OCI-LY1 (cell line): ENCODE data around the gene NRGN.
"Not testable (repeated sequence)": the region's sequence is repeated elsewhere in the genome, so short reads cannot be mapped to it uniquely, and the experiment has no call there.

Source experiments
- H2AFZ ChIP-seq: fragments of 200-600 bp; sonication (generic), shearing (Covaris generic); 2 replicates; pipeline ENCODE4 v1.6.0; 2014; ENCODE audit warnings: antibody characterized with exemption, mild to moderate bottlenecking, low read length
- H3F3A ChIP-seq: fragments of 200-600 bp; sonication (generic), shearing (Covaris generic); 2 replicates; pipeline ENCODE4 v1.6.0; 2014; ENCODE audit warnings: mild to moderate bottlenecking, antibody characterized with exemption, low read length, moderate library complexity; ENCODE audit not compliant: insufficient read depth
- H3K27ac ChIP-seq: fragments of 200-600 bp; sonication (generic); 2 replicates; pipeline ENCODE4 v1.5.1; 2014; ENCODE audit warnings: low read length, mixed run types, mild to moderate bottlenecking, low read depth; ENCODE audit not compliant: poor library complexity, severe bottlenecking
- H3K27me3 ChIP-seq: fragments of 200-600 bp; sonication (generic); 2 replicates; pipeline ENCODE4 v1.6.0; 2014; ENCODE audit warnings: antibody characterized with exemption, mild to moderate bottlenecking, low read length, moderate library complexity; ENCODE audit not compliant: insufficient read depth
- H3K36me3 ChIP-seq: fragments of 200-600 bp; sonication (generic); 2 replicates; pipeline ENCODE4 v1.6.1; 2014; ENCODE audit warnings: mild to moderate bottlenecking, antibody characterized with exemption, low read length, moderate library complexity, mixed read lengths; ENCODE audit not compliant: insufficient read depth
- H3K4me1 ChIP-seq: fragments of 200-600 bp; sonication (generic); 2 replicates; pipeline ENCODE4 v1.5.1; 2014; ENCODE audit warnings: mild to moderate bottlenecking, low read length, moderate library complexity; ENCODE audit not compliant: insufficient read depth, severe bottlenecking
- H3K4me2 ChIP-seq: fragments of 200-600 bp; sonication (generic), shearing (Covaris generic); 2 replicates; pipeline ENCODE4 v1.6.1; 2014; ENCODE audit warnings: low read length
- H3K4me3 ChIP-seq: fragments of 200-600 bp; sonication (generic); 2 replicates; pipeline ENCODE4 v1.5.1; 2014; ENCODE audit warnings: low read length, low read depth, mild to moderate bottlenecking, mixed read lengths; ENCODE audit not compliant: poor library complexity, severe bottlenecking
- H3K79me2 ChIP-seq: fragments of 200-600 bp; shearing (Covaris generic); 2 replicates; pipeline ENCODE4 v1.6.1; 2016; ENCODE audit warnings: mixed run types, low read length, mixed read lengths; ENCODE audit not compliant: insufficient read depth
- H3K9ac ChIP-seq: fragments of 200-600 bp; sonication (generic), shearing (Covaris generic); 2 replicates; pipeline ENCODE4 v1.6.1; 2014; ENCODE audit warnings: mild to moderate bottlenecking, low read length, mixed read lengths
- H3K9me2 ChIP-seq: fragments of 200-600 bp; sonication (generic), shearing (Covaris generic); 2 replicates; pipeline ENCODE4 v1.6.1; 2014; ENCODE audit warnings: low read depth, mild to moderate bottlenecking, low read length, mixed read lengths
- H3K9me3 ChIP-seq: fragments of 200-600 bp; shearing (Covaris generic); 2 replicates; pipeline ENCODE4 v1.6.1; 2014; ENCODE audit warnings: low read length, mixed read lengths
- H4K20me1 ChIP-seq: fragments of 200-600 bp; sonication (generic), shearing (Covaris generic); 2 replicates; pipeline ENCODE4 v1.6.0; 2016; ENCODE audit warnings: mild to moderate bottlenecking, low read length; ENCODE audit not compliant: insufficient read depth
- EZH2 ChIP-seq: fragments of 200-600 bp; sonication (generic), shearing (Covaris generic); IDR thresholded peaks from 2 replicates; pipeline ENCODE4 v1.8.0; 2017; ENCODE audit warnings: borderline replicate concordance, mixed run types, mild to moderate bottlenecking, antibody characterized with exemption, low read length, moderate library complexity, mixed read lengths
- TF ChIP-seq, protein P1 (sequence below): fragments of 200-600 bp; sonication (generic), shearing (Covaris generic); IDR thresholded peaks from 2 replicates; pipeline ENCODE4 v1.5.1; 2017; ENCODE audit warnings: mild to moderate bottlenecking, antibody characterized with exemption, low read length, moderate library complexity, mixed read lengths

The NRGN gene

DNA sequence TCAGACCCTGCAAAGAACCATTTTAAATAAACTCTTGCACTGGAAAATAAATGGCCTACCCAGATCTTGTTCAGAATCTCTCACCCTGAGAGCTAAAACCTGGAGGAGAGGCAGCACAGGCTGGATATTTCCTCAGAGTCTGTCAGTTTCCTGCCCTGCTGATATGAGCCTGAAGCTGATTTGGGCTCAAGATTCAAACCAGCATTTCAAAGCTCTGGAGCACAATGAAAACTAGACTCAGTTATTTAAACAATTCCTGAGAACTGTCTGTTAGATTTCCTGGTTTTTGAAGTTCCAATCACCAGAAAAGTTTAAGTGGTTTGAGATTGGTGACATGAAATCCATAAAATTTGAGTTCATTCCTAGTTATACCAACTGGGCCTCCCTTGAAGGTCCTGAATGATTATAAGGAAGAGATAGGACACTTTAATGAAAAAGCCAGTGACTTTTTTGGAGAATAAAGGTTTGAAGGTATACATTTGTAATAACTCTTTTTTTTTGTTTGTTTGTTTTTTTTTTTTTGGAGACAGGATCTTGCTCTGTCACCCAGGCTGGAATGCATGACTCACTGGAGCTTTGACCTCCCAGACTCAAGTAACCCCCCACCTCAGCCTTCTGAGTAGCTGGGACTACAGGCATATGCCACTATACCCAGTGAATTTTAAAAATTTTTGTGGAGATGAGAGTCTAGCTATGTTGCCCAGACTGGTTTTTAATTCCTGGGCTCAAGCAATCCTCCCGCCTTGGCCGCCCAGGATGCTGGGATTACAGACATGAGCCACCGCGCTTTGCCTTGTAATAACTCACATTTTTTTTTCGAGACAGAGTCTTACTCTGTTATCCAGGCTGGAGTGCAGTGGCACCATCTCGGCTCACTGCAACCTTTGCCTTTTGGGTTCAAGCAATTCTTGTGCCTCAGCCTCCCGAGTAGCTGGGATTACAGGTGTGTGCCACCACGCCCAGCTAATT is 30.3 kb downstream of the NRGN start:
- Histone ChIP-seq H3K4me1 (no peaks in the 10 kb centered on the region), H3K9me2 (no peaks in the 10 kb centered on the region), H3K36me3 (no peaks in the 10 kb centered on the region), H4K20me1 (no peaks in the 10 kb centered on the region), H3K4me2 (no peak overlapping the region), H3K27ac (no peak overlapping the region), H3K27me3 (no peaks in the 10 kb centered on the region), H3F3A (no peaks in the 10 kb centered on the region), H2AFZ (no peak overlapping the region), H3K4me3 (no peak overlapping the region), H3K9ac (no peak overlapping the region), H3K9me3 (no peaks in the 10 kb centered on the region), H3K79me2 (no peaks in the 10 kb centered on the region)
- TF ChIP-seq, protein P1, sequence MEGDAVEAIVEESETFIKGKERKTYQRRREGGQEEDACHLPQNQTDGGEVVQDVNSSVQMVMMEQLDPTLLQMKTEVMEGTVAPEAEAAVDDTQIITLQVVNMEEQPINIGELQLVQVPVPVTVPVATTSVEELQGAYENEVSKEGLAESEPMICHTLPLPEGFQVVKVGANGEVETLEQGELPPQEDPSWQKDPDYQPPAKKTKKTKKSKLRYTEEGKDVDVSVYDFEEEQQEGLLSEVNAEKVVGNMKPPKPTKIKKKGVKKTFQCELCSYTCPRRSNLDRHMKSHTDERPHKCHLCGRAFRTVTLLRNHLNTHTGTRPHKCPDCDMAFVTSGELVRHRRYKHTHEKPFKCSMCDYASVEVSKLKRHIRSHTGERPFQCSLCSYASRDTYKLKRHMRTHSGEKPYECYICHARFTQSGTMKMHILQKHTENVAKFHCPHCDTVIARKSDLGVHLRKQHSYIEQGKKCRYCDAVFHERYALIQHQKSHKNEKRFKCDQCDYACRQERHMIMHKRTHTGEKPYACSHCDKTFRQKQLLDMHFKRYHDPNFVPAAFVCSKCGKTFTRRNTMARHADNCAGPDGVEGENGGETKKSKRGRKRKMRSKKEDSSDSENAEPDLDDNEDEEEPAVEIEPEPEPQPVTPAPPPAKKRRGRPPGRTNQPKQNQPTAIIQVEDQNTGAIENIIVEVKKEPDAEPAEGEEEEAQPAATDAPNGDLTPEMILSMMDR: no peak

DNA sequence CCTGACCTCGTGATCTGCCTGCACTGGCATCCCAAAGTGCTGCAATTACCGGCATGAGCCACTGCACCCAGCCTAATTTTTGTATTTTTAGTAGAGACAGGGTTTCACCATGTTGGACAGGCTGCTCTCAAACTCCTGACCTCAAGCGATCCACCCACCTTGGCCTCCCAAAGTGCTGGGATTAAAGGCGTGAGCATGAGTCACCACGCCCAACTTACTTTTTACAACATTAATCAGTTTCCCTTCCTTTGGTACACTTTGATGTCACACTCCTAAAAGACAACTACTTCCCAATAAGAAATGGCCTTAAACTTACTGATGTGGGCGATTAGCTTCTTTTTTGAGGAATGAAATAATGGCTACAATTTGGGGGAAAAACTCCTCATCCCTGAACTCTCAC is 31.2 kb downstream of the NRGN start:
- H3K9ac ChIP-seq, H3K4me1 ChIP-seq, H3K36me3 ChIP-seq, H3K9me2 ChIP-seq, H3K27me3 ChIP-seq, H4K20me1 ChIP-seq, H3F3A ChIP-seq, H2AFZ ChIP-seq, H3K4me2 ChIP-seq, H3K27ac ChIP-seq, H3K4me3 ChIP-seq, H3K9me3 ChIP-seq, H3K79me2 ChIP-seq: not testable (repeated sequence)

DNA sequence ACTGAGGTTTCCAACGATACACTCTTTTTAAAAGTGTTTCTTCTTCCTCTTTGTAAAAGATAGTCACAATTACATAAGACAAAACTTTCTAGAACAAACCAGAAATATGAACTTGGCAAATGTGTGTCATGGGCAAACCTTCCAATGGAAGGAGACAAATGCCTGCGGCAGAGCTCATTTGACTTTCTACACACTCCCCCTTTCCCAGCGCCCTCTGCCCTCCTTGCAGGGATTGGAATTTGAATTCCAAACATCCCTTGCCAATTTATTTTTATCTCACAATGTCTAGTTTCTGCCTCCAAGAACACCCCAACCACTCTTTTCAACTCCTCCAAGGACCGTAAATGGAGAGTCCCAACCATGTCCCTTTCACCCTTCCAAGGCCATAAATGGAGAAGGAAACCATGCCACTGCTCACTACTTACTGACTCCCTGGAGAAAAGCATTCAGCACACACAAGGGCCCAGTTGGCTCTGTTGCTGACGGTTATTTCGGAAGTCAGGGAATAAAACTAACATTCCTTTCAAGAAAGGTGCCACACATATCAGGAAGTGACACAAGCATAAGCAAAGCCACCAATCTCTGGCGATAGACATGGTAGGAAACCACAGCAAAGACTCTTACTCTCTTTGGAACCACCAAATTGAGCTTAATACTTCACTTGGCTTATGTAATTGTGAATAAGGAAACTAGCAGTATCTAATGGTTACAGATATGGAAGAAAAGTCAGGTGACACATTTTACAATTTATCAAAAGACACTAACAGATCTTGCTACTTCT is 37.3 kb downstream of the NRGN start:
- Histone ChIP-seq H3K27me3 (no peaks in the 10 kb centered on the region), H3K27ac (no peak overlapping the region), H3K9me2 (no peaks in the 10 kb centered on the region), H2AFZ (no peak overlapping the region), H3K4me3 (no peak overlapping the region), H4K20me1 (no peaks in the 10 kb centered on the region), H3K4me2 (no peak overlapping the region), H3K4me1 (no peaks in the 10 kb centered on the region), H3K36me3 (no peaks in the 10 kb centered on the region), H3K9me3 (no peaks in the 10 kb centered on the region), H3K9ac (no peak overlapping the region), H3F3A (no peaks in the 10 kb centered on the region), H3K79me2 (no peaks in the 10 kb centered on the region)
- TF ChIP-seq, protein P1: no peak
- no peak for TF ChIP-seq EZH2
